K562 (cell line): ENCODE measurements around the gene ZFAND3. TPM values are rescaled to one million over a fixed set of nuclear protein-coding genes. Genes with fewer than 3 reads are reported as not detected.

Experiments
- ARID2 ChIP-seq: fragments of 450-650 bp; IDR thresholded peaks from 2 replicates; pipeline ENCODE4 v1.6.1; 2017; ENCODE audit warnings: antibody characterized with exemption, mild to moderate bottlenecking
- BACH1 ChIP-seq: fragments of 200-800 bp; sonication (Bioruptor generic); IDR thresholded peaks from 2 replicates; pipeline ENCODE4 v1.6.1; 2016; ENCODE audit warnings: missing genetic modification characterization, missing compliant biosample characterization
- BDP1 ChIP-seq: IDR thresholded peaks from 3 replicates; pipeline ENCODE4 v1.6.1; 2011; ENCODE audit not compliant: insufficient read length, insufficient read depth
- HNRNPUL1 ChIP-seq: fragments of 200-400 bp; formaldehyde crosslinking; IDR thresholded peaks from 2 replicates; pipeline ENCODE4 v1.6.1; 2017; ENCODE audit warnings: low read length
- PYGO2 ChIP-seq: fragments of 450-650 bp; IDR thresholded peaks from 2 replicates; pipeline ENCODE4 v1.6.1; 2016; ENCODE audit warnings: mild to moderate bottlenecking, missing genetic modification characterization, moderate library complexity, missing compliant biosample characterization
- RBFOX2 ChIP-seq: fragments of 200-400 bp; formaldehyde crosslinking; IDR thresholded peaks from 2 replicates; pipeline ENCODE4 v1.6.1; 2017; ENCODE audit warnings: low read depth, mild to moderate bottlenecking, low read length, moderate library complexity
- RHOXF2B ChIP-seq: fragments of 250-450 bp; sonication (Bioruptor Pico); conservative IDR thresholded peaks from 2 replicates; pipeline ENCODE4 v1.5.1; 2021
- TFAM ChIP-seq: fragments of 250-450 bp; sonication (Bioruptor Pico); conservative IDR thresholded peaks from 2 replicates; pipeline ENCODE4 v1.5.0; 2021; ENCODE audit warnings: mild to moderate bottlenecking, moderate library complexity
- ZNF324 ChIP-seq: fragments of 250-450 bp; sonication (Bioruptor Pico); IDR thresholded peaks from 2 replicates; pipeline ENCODE4 v1.4.0; 2020; ENCODE audit warnings: mild to moderate bottlenecking
- polyA plus RNA-seq, 8 experiments: library from polyadenylated mRNA; depleted of rRNA in 4 of 8; stranded (reverse) in 5 of 8; unstranded in 3 of 8; fragments of >200 nt; fragmentation: Nextera tagmentation in 2 of 8; fragmentation: Illumina TruSeq in 1 of 8; extraction: Ambion mirVana in 2 of 8; extraction: Trizol in 1 of 8; gene quantifications; 2 replicates each; pipeline versions ENCODE4 v1.2.1 to v1.2.3, GENCODE V29; 2011 to 2014; ENCODE audit warnings: inconsistent platforms in 1 of 8, missing spikeins in 1 of 8
- total RNA-seq, 7 experiments: library from RNA; depleted of rRNA in 6 of 7; stranded (reverse); fragments of >200 nt in 6 of 7; fragmentation: Illumina TruSeq in 2 of 7; extraction: Trizol in 2 of 7; gene quantifications; 2 replicates each; pipeline versions ENCODE4 v1.2.1 to v1.2.3, GENCODE V29; 2011 to 2021; ENCODE audit warnings: low replicate concordance in 1 of 7
- TF ChIP-seq, protein P1 (sequence below): fragments of 200-600 bp; sonication (generic); IDR thresholded peaks from one replicate; pipeline ENCODE4 v1.6.1; 2012; ENCODE audit warnings: mild to moderate bottlenecking, low read depth, low read length, inconsistent platforms

Gene ZFAND3
- total and polyA plus RNA-seq, 9 of the 15 experiments (the other 6 are each of a cell fraction or from before 2014, with no cell fraction given): 0.81 to 26.6 (median 11.8) TPM

DNA sequence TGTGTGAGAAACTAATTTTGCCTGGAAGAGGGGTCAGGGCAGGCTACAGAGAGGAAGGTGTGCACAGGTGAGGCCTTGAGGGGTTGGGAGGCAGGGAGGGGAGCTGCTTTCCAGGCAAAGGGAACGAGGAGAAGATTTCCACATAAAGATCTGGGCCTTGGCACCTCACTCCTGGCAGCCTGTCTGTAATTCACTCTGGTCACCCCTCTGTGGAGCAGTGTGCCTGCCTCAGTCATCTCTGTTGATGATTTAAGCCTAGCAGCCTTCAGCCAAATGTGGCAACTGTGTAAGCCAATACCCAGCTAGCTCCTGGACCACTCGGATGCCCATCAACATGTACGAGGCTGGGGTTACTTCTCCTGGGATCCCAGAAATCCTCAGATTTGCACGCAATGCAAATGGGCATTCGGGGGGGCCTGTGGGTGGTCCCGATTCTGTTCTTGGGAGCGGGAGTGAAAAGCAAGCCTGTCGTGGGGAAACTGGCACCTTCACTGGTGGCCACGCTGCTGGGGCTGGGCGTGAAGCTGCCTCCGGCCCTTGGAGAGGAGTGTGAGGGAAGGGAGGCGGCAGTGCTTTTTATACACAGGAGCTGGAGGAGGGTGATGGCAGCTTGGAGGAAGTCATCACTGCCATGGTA lies 360.4 kb downstream of the ZFAND3 start (continued):
- TF ChIP-seq, protein P1, sequence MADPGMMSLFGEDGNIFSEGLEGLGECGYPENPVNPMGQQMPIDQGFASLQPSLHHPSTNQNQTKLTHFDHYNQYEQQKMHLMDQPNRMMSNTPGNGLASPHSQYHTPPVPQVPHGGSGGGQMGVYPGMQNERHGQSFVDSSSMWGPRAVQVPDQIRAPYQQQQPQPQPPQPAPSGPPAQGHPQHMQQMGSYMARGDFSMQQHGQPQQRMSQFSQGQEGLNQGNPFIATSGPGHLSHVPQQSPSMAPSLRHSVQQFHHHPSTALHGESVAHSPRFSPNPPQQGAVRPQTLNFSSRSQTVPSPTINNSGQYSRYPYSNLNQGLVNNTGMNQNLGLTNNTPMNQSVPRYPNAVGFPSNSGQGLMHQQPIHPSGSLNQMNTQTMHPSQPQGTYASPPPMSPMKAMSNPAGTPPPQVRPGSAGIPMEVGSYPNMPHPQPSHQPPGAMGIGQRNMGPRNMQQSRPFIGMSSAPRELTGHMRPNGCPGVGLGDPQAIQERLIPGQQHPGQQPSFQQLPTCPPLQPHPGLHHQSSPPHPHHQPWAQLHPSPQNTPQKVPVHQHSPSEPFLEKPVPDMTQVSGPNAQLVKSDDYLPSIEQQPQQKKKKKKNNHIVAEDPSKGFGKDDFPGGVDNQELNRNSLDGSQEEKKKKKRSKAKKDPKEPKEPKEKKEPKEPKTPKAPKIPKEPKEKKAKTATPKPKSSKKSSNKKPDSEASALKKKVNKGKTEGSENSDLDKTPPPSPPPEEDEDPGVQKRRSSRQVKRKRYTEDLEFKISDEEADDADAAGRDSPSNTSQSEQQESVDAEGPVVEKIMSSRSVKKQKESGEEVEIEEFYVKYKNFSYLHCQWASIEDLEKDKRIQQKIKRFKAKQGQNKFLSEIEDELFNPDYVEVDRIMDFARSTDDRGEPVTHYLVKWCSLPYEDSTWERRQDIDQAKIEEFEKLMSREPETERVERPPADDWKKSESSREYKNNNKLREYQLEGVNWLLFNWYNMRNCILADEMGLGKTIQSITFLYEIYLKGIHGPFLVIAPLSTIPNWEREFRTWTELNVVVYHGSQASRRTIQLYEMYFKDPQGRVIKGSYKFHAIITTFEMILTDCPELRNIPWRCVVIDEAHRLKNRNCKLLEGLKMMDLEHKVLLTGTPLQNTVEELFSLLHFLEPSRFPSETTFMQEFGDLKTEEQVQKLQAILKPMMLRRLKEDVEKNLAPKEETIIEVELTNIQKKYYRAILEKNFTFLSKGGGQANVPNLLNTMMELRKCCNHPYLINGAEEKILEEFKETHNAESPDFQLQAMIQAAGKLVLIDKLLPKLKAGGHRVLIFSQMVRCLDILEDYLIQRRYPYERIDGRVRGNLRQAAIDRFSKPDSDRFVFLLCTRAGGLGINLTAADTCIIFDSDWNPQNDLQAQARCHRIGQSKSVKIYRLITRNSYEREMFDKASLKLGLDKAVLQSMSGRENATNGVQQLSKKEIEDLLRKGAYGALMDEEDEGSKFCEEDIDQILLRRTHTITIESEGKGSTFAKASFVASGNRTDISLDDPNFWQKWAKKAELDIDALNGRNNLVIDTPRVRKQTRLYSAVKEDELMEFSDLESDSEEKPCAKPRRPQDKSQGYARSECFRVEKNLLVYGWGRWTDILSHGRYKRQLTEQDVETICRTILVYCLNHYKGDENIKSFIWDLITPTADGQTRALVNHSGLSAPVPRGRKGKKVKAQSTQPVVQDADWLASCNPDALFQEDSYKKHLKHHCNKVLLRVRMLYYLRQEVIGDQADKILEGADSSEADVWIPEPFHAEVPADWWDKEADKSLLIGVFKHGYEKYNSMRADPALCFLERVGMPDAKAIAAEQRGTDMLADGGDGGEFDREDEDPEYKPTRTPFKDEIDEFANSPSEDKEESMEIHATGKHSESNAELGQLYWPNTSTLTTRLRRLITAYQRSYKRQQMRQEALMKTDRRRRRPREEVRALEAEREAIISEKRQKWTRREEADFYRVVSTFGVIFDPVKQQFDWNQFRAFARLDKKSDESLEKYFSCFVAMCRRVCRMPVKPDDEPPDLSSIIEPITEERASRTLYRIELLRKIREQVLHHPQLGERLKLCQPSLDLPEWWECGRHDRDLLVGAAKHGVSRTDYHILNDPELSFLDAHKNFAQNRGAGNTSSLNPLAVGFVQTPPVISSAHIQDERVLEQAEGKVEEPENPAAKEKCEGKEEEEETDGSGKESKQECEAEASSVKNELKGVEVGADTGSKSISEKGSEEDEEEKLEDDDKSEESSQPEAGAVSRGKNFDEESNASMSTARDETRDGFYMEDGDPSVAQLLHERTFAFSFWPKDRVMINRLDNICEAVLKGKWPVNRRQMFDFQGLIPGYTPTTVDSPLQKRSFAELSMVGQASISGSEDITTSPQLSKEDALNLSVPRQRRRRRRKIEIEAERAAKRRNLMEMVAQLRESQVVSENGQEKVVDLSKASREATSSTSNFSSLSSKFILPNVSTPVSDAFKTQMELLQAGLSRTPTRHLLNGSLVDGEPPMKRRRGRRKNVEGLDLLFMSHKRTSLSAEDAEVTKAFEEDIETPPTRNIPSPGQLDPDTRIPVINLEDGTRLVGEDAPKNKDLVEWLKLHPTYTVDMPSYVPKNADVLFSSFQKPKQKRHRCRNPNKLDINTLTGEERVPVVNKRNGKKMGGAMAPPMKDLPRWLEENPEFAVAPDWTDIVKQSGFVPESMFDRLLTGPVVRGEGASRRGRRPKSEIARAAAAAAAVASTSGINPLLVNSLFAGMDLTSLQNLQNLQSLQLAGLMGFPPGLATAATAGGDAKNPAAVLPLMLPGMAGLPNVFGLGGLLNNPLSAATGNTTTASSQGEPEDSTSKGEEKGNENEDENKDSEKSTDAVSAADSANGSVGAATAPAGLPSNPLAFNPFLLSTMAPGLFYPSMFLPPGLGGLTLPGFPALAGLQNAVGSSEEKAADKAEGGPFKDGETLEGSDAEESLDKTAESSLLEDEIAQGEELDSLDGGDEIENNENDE: no peak
- no peak for TF ChIP-seq PYGO2 (tag)
- no peak for TF ChIP-seq RHOXF2B (CRISPR knock-in tag)
- no peak for TF ChIP-seq BDP1
- no peak for TF ChIP-seq HNRNPUL1
- no peak for TF ChIP-seq ARID2
- no peak for TF ChIP-seq ZNF324
- no peak for TF ChIP-seq TFAM (CRISPR knock-in tag)
- no peak for TF ChIP-seq RBFOX2
- TF ChIP-seq BACH1: no peak
